Adrenal gland (tissue), 12 donors: ENCODE data around the gene ANKRD34A. TPM values are rescaled to one million over a fixed set of nuclear protein-coding genes. Genes with fewer than 3 reads are reported as not detected.

Experiments used
- DNase-seq, 7 donors: peaks; one replicate each; pipeline ENCODE4 v3.0.0-alpha.2; 2019 to 2020
- H3K27ac ChIP-seq, 5 donors: fragments of 200-600 bp; sonication (generic) in 4 of 5; 1 replicate in 3 of 5; 2 replicates in 2 of 5; pipeline versions ENCODE4 v1.5.1 to v1.8.0; 2016 to 2020; ENCODE audit warnings: mild to moderate bottlenecking in 1 of 5
- H3K27me3 ChIP-seq: fragments of 200-600 bp; 2 replicates; pipeline ENCODE4 v1.8.0; 2021
- H3K36me3 ChIP-seq, 2 donors: fragments of 200-600 bp; replicated peaks in 1 of 2; 1 replicate in 1 of 2; 2 replicates in 1 of 2; pipeline versions ENCODE4 v1.5.1 to v1.8.0; 2018 to 2022
- H3K4me1 ChIP-seq, 2 donors: fragments of 200-600 bp; replicated peaks in 1 of 2; 1 replicate in 1 of 2; 2 replicates in 1 of 2; pipeline versions ENCODE4 v1.5.1 to v1.8.0; 2018 to 2021
- H3K4me3 ChIP-seq, 4 donors: fragments of 200-600 bp; sonication (generic) in 3 of 4; one replicate each; pipeline ENCODE4 v1.5.1; 2016 to 2018
- H3K9me3 ChIP-seq, 3 donors: fragments of 200-600 bp; sonication (generic) in 1 of 3; replicated peaks in 1 of 3; 1 replicate in 2 of 3; 2 replicates in 1 of 3; pipeline versions ENCODE4 v1.5.1 to v1.8.0; 2016 to 2021
- CTCF ChIP-seq, 6 experiments: fragments of 450-650 bp in 4 of 6; fragments of 200-600 bp in 2 of 6; sonication (generic) in 1 of 6; IDR thresholded peaks; 1 replicate in 5 of 6; 2 replicates in 1 of 6; pipeline versions ENCODE4 v1.5.1 to v1.8.0; 2016 to 2021; ENCODE audit warnings: antibody characterized with exemption in 6 of 6, mild to moderate bottlenecking in 2 of 6, moderate library complexity in 1 of 6
- POLR2A ChIP-seq, 2 donors: fragments of 450-650 bp; IDR thresholded peaks; one replicate each; pipeline ENCODE4 v1.6.1; 2017; ENCODE audit warnings: antibody characterized with exemption in 2 of 2, mild to moderate bottlenecking in 2 of 2, moderate library complexity in 1 of 2
- WGBS, 4 donors: extraction: QIAGEN DNeasy Blood & Tissue Kit in 2 of 4; methylation state at CpG; one replicate each; pipeline versions ENCODE4 v1.1.5 to v1.1.7; 2013 to 2017; 5-methylcytosine and 5-hydroxymethylcytosine counted together
- intact Hi-C, 2 donors: fragments of 100-400 bp; cut with DNase I; formaldehyde crosslinking; loops; one replicate each; pipeline versions ENCODE4 v1.14.1 to v1.15.0; 2022 to 2023
- polyA plus RNA-seq, 3 donors: library from polyadenylated mRNA; stranded (reverse); fragments of 200-250 nt in 2 of 3; fragments of 350-450 nt in 1 of 3; fragmentation: Illumina TruSeq in 1 of 3; extraction: RNeasy Lipid Tissue Mini Kit (QIAGEN cat#74804) in 1 of 3; gene quantifications; one replicate each; pipeline ENCODE4 v1.2.3, GENCODE V29; 2013 to 2014
- total RNA-seq, 9 donors: library from RNA; depleted of rRNA in 4 of 9; stranded (reverse); fragments of >200 nt in 4 of 9; fragments of 120-200 nt in 1 of 9; fragmentation: NEBNext Ultra II Directional in 1 of 9; extraction: Animal tissue kit (Norgen Biotek cat#: 25700) in 1 of 9; gene quantifications; one replicate each; pipeline versions ENCODE4 v1.1.0 to v1.2.4, GENCODE V29; 2013 to 2023
- donor health status: healthy with polysubstance abuse.
- donor health status: Bipolar disorder and iron deficiency.
- donor health status: DM: yes; HTN: yes; CAD: no.
- donor health status: DM: no; HTN: no; CAD: no.
- donor health status: DM: no; HTN: no; CAD: no.
- donor health status: DM: yes; HTN: yes; CAD: no.

The ANKRD34A gene
- total and polyA plus RNA-seq, 12 donors = 0.24 to 2.5 (median 0.96) TPM

GRCh38 chr1:145918144-145918991 lies 46.0 kb downstream of the ANKRD34A start, which contains the start of gene PEX11B:
TSS of gene PEX11B (minus strand) at chr1:145918717. CDS start at chr1:145918688, 29 bp downstream.
- H3K27ac ChIP-seq = peak within 1 kb of the TSS; percentile 37 to 89 (median 77)
- H3K4me3 ChIP-seq = peak within 1 kb of the TSS; percentile 14 to 85 (median 74)
- peak; percentile 86 to 94 (median 90) for DNase-seq
- no peaks in the 10 kb centered on the region for H3K27me3 ChIP-seq
- intact Hi-C loops = loop anchor here (5.0 kb wide), 2 partner anchors 49 to 89 kb away; no protein-coding TSS in a partner anchor
- H3K36me3 ChIP-seq = peaks cover 0 to 28% of the 10 kb centered on the region in 2 donors
- TF ChIP-seq POLR2A (IDR thresholded peaks at IDR 0.05) = peak; percentile 18 to 35
- TF ChIP-seq CTCF (IDR thresholded peaks at IDR 0.05) = peak in 1 of 6 experiments; percentile 26
- H3K4me1 ChIP-seq = peaks cover 8 to 40% of the 10 kb centered on the region in 2 donors
- 0 to 1% (median 0%) methylated on average over 22 to 51 of the region's 51 CpGs for WGBS, 4 donors
- no peaks in the 10 kb centered on the region for H3K9me3 ChIP-seq

GRCh38 chr1:145917595-145917994 lies 46.8 kb downstream of the ANKRD34A start:
- Histone ChIP-seq H3K9me3 (no peaks in the 10 kb centered on the region), H3K27me3 (no peaks in the 10 kb centered on the region), H3K36me3 (peaks cover 0 to 23% of the 10 kb centered on the region in 2 donors), H3K4me3 (peak overlapping the region in 2 of 4 donors; percentile 14 to 68), H3K4me1 (peaks cover 8 to 32% of the 10 kb centered on the region in 2 donors), H3K27ac (peak overlapping the region in 2 of 5 donors; percentile 85 to 89)
- intact Hi-C loops = loop anchor here (5.0 kb wide), 2 partner anchors 50 to 90 kb away; no protein-coding TSS in a partner anchor
- WGBS, 4 donors = 82 to 86% (median 84%) methylated on average over 5 of the region's 5 CpGs
- TF ChIP-seq POLR2A (IDR thresholded peaks at IDR 0.05) (no peak), CTCF (IDR thresholded peaks at IDR 0.05) (no peak)
- peak in 1 of 7 donors; percentile 49 for DNase-seq

- WGBS, 4 donors = 63 to 80% (median 68%) methylated on average over 5 of the region's 5 CpGs
- no peak for TF ChIP-seq POLR2A (IDR thresholded peaks at IDR 0.05)
- TF ChIP-seq CTCF (IDR thresholded peaks at IDR 0.05) = no peak
- Histone ChIP-seq H3K36me3 (peaks cover 0 to 30% of the 10 kb centered on the region in 2 donors), H3K4me1 (peaks cover 8 to 28% of the 10 kb centered on the region in 2 donors), H3K27me3 (no peaks in the 10 kb centered on the region), H3K4me3 (no peak overlapping the region), H3K9me3 (no peaks in the 10 kb centered on the region), H3K27ac (peak overlapping the region in 1 of 5 donors; percentile 11)
- DNase-seq = peak in 2 of 7 donors; percentile 33 to 43
- intact Hi-C loops = loop anchor here (5.0 kb wide), 2 partner anchors 51 to 91 kb away; no protein-coding TSS in a partner anchor
Measured at GRCh38 chr1:145916745-145917144, 47.6 kb downstream of the ANKRD34A start.

GRCh38 chr1:145912128-145912641 lies 52.2 kb downstream of the ANKRD34A start:
- intact Hi-C loops = no loop called here
- H3K27ac ChIP-seq = no peak overlapping the region
- peaks cover 4 to 12% of the 10 kb centered on the region in 2 donors for H3K4me1 ChIP-seq
- 61 to 74% (median 74%) methylated on average over 9 to 11 of the region's 11 CpGs for WGBS, 4 donors
- H3K36me3 ChIP-seq = peaks cover 0 to 42% of the 10 kb centered on the region in 2 donors
- no peaks in the 10 kb centered on the region for H3K27me3 ChIP-seq
- no peak overlapping the region for H3K4me3 ChIP-seq
- DNase-seq = peak in 1 of 7 donors; percentile 41
- no peaks in the 10 kb centered on the region for H3K9me3 ChIP-seq
- no peak for TF ChIP-seq CTCF (IDR thresholded peaks at IDR 0.05)
- no peak for TF ChIP-seq POLR2A (IDR thresholded peaks at IDR 0.05)
